ACC112 (cell line): ENCODE results near the gene SKI.

Experiments used
- H2AFZ ChIP-seq: fragments of 200-600 bp; sonication (generic); one replicate; pipeline ENCODE4 v1.6.0; 2017; ENCODE audit warnings: antibody characterized with exemption, low read length; ENCODE audit not compliant: unreplicated experiment
- H3K27ac ChIP-seq: fragments of 200-600 bp; sonication (generic); 2 replicates; pipeline ENCODE4 v1.5.1; 2014; ENCODE audit warnings: low read depth, mild to moderate bottlenecking, antibody characterized with exemption, low read length, moderate library complexity
- H3K27me3 ChIP-seq: fragments of 200-600 bp; sonication (generic); 2 replicates; pipeline ENCODE4 v1.6.1; 2014; ENCODE audit warnings: mild to moderate bottlenecking, antibody characterized with exemption, low read length, moderate library complexity, mixed read lengths; ENCODE audit not compliant: insufficient read depth
- H3K36me3 ChIP-seq: fragments of 200-600 bp; sonication (generic); 2 replicates; pipeline ENCODE4 v1.6.1; 2016; ENCODE audit warnings: mild to moderate bottlenecking, antibody characterized with exemption, low read length, moderate library complexity, mixed read lengths; ENCODE audit not compliant: insufficient read depth
- H3K4me1 ChIP-seq: fragments of 200-600 bp; sonication (generic); one replicate; pipeline ENCODE4 v1.6.1; 2016; ENCODE audit warnings: low read length, mixed read lengths; ENCODE audit not compliant: insufficient read depth, unreplicated experiment, control insufficient read depth
- H3K4me3 ChIP-seq: fragments of 200-600 bp; sonication (generic); 2 replicates; pipeline ENCODE4 v1.5.1; 2014; ENCODE audit warnings: mild to moderate bottlenecking, low read depth, low read length
- H3K79me2 ChIP-seq: fragments of 200-600 bp; sonication (generic); one replicate; pipeline ENCODE4 v1.6.0; 2016; ENCODE audit warnings: low read length; ENCODE audit not compliant: control insufficient read depth, unreplicated experiment, insufficient read depth

Gene SKI

DNA sequence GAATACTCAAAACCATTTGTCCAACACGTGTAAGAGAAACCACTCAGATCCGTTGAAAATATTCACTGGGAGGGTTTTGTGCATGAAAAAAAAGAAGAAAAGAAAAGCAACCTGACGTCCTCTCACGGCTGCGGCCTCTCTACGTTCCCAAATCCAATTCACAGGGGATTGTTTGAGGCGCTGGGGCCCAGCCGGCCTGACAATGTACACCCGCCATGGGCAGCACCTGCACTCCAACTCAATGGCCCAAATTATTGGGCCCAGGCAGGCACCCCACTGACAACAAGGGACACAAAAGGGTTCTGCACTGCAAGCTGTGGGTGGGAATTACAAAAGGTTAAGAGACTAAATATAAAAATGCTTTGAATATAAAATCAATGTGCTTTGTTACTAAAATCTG lies 121.7 kb downstream of the SKI start:
- Histone ChIP-seq H3K27me3 (no peaks in the 10 kb centered on the region), H3K4me1 (no peaks in the 10 kb centered on the region), H3K27ac (no peak overlapping the region), H2AFZ (no peak overlapping the region), H3K79me2 (no peaks in the 10 kb centered on the region), H3K4me3 (no peak overlapping the region), H3K36me3 (no peaks in the 10 kb centered on the region)

DNA sequence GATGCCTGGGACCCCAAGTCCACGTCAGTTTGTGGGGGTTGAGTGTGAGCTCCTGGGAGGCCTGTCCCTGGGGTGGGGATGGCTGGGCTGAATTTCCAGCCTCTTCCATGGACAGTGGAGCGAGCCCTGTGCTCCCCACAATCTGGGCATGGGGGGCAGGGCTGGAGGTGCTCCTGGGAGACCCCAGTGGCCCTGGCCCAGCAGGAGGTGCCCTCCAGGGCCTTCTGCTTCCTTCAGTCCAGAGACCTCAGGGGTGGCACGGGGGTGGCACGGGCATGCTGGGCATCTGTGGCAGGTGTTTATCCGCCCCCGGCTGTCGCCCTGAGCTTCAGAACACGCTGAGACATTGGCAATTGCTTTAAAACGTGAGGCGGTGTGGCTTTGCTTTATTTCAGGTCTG lies 122.4 kb downstream of the SKI start:
- no peak overlapping the region for H3K27ac ChIP-seq
- H3K4me1 ChIP-seq = no peaks in the 10 kb centered on the region
- H3K27me3 ChIP-seq = no peaks in the 10 kb centered on the region
- no peak overlapping the region for H3K4me3 ChIP-seq
- no peaks in the 10 kb centered on the region for H3K79me2 ChIP-seq
- no peak overlapping the region for H2AFZ ChIP-seq
- H3K36me3 ChIP-seq = no peaks in the 10 kb centered on the region

DNA sequence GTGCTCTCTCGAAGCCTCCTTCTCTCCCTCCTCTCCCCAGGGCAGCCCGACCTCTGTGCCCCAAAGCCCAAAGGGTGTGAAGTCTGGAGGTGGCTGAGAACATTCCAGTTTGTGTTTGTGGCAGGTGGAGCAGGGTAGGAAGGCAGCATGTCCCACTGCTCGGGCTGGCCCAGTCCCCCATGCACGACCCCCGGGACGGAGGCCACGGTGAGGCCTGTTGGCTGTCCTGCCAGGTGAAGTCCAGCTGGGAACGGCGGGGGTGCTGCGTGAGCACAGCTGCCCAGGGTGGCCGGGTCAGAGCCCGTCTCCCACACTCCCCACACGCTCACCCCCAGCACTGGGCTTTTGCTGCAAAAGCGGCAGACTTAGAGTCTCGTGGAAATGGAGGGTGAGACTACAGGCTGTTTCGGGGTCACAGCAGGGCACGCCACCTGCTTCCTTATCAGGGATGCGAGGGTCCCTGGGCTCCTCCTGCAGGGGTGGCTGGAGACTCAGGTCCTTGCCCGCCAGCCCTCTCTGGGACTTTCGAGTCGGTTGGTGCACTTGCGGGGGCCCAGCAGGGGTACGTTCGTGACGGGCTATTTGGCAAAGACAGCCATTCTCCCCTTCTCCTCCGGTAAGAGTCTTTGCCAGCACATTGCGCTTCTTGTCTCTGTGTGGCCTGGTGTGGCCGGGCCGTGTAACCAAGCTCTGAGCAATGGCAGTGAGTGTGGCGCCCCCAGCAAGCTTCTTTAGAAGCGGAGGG lies 123.0 kb downstream of the SKI start:
- H3K36me3 ChIP-seq = no peaks in the 10 kb centered on the region
- no peak overlapping the region for H3K27ac ChIP-seq
- H3K27me3 ChIP-seq = no peaks in the 10 kb centered on the region
- no peaks in the 10 kb centered on the region for H3K79me2 ChIP-seq
- H3K4me1 ChIP-seq = no peaks in the 10 kb centered on the region
- no peak overlapping the region for H3K4me3 ChIP-seq
- no peak overlapping the region for H2AFZ ChIP-seq

DNA sequence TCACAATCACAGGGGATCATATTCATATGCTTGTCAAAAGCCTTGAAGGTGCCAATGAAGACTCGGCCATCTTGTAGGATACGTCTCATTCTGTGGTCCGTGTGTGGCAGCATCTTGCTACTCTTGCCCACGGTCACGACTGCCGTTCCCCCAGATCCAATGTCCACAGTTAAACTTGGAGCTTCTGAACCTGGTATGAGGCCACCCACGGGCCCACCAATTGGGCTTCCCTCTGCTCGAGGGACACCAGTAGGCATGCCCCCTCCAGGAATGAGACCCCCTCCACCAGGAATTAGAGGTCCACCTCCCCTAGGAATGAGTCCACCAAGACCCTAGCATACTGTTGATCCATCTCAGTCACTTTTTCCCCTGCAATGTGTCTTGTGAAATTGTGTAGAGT lies 123.6 kb downstream of the SKI start:
- Histone ChIP-seq H3K4me1 (no peaks in the 10 kb centered on the region), H3K27me3 (no peaks in the 10 kb centered on the region), H2AFZ (no peak overlapping the region), H3K36me3 (no peaks in the 10 kb centered on the region), H3K4me3 (no peak overlapping the region), H3K79me2 (no peaks in the 10 kb centered on the region), H3K27ac (no peak overlapping the region)

DNA sequence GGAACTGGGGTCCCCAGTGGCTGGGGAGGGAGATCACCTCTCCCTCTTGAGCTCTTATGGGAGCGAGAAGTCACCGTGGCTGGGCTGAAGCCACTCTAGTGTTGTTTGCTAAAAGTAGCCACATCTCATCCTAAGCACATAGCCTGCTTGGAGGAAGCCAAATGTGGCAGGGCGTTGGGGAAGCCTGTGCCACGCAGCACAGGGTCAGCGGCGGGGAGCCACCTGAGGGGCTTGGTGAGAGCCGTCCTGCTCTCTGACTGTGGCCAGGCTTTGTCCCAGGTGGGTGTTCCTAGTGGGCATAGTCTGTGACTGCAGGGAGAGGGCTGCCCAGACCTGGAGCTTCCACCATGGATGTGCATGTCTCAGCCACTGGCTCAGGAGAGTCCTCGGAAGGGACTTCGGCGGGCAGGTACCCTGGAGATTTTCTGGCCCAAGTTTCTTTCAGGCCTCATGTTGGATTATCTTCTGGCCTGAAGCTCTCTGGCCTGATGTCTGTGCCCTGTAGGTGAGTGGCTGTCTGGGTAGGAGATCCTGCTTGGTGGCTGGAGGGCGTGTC lies 124.3 kb downstream of the SKI start:
- Histone ChIP-seq H3K4me1 (no peaks in the 10 kb centered on the region), H3K79me2 (no peaks in the 10 kb centered on the region), H3K36me3 (no peaks in the 10 kb centered on the region), H3K27ac (no peak overlapping the region), H3K4me3 (no peak overlapping the region), H3K27me3 (no peaks in the 10 kb centered on the region), H2AFZ (no peak overlapping the region)

DNA sequence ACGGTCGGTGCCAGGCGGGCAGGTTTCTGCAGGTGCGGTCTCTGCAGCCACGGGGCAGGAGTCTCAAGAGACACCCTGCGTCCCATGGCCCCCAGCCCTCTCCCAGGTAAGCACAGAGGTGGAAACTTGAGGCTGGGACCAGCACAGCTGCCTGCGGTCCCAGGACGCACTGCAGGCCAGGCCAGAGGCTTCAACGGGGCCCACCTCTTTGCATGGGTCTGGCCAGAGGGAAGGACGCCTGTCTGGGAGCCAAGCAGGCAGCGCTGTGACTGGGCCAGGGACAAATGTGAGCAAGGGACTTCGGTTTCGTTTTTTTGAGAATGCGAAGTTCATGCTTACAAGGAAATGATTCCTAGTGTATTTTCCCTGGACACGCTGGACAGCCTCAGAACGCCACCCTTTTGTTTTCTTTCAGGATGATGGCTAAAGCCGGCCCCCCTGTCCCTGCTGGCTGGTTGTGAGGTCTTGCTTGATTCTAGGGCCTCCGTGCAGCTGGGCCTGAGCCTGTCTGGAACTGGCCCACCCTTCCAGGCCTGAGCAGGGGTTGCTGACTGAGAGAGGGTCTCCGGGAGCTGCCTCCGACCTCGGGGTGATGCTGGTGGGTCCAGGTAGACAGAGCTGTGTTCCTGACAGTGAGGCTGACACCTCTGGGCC lies 124.9 kb downstream of the SKI start:
- no peak overlapping the region for H3K27ac ChIP-seq
- no peaks in the 10 kb centered on the region for H3K27me3 ChIP-seq
- H3K79me2 ChIP-seq = no peaks in the 10 kb centered on the region
- no peaks in the 10 kb centered on the region for H3K36me3 ChIP-seq
- no peak overlapping the region for H3K4me3 ChIP-seq
- H3K4me1 ChIP-seq = no peaks in the 10 kb centered on the region
- no peak overlapping the region for H2AFZ ChIP-seq

DNA sequence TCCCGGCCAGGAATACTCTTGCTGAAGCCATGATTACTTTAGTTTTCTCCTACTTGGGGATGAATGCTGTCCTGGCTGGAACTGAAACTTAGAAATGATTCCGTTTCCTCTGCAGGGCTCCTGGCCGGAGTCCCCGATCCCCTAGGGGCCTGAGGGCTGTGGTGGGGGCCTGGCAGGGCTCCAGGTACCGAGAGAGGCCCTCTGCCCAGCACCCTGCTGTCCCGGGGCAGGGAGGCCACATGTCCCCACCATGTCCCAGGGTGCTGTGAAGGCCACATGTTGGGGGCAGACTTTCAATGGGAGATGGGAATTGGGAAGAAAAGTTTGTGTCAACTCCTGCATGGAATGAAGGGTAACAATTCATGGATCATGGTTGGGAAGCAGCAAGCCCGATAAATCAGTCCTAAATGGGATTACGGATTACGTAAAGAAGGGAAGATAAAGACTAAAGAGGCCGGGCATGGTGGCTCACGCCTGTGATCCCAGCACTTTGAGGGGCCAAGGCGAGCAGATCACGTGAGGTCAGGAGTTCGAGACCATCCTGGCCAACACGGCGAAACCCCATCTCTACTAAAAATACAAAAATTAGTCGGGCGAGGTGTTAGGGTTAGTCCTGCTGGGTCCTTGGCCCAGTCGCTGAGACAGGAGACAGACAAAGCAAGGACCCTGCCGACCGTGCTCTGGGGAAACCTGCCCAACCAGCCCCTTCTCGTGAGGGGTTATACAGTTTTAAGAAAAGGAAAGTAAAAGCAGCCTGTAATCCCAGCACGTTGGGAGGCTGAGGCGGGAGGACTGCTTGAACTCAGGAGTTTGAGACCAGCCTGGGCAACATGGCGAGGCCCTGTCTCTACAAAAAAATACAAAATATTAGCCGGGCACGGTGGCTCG lies 125.7 kb downstream of the SKI start:
- Histone ChIP-seq H3K27me3 (no peaks in the 10 kb centered on the region), H3K4me3 (no peak overlapping the region), H2AFZ (no peak overlapping the region), H3K79me2 (no peaks in the 10 kb centered on the region), H3K27ac (no peak overlapping the region), H3K4me1 (no peaks in the 10 kb centered on the region), H3K36me3 (no peaks in the 10 kb centered on the region)

DNA sequence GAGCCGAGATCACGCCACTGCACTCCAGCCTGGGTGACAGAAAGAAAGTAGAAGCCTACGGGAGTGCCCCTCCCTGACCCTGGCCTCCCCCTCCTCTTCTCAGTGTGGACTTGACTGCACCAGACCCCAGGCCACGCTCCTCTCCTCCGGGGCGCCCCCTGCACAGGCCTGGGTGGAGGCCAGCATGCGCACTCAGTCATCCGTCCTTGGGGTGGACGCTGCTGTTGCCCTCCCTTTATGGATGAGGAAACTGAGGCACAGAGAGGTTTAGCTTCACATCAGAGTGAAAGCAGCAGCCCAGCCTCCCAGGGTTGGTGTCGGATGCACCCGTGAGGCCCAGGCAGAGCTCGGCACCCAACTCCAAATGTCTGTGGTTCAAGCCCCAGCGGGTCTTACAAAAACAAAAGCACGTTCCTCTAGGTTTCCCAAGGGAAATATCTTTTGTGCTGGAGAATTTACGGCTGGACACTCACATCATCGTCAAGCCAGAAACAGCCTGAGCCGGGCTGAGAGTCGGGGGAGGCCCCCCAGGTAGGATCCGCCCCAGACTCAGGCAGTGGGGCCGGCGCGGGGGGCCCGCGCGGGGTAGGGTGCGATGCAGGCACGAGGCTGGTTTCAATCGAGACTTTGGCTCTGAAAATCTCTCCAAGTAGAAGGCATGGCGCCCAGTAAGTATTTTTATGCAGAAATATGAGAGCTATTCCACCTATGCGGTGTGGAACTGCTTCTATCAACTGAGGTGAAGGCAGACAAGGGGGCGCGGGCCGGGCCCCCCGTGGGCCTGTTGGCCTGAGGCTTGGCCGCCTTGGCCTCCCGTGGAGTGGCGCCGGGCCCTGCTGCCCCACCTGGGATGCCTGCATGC lies 126.6 kb downstream of the SKI start:
- Histone ChIP-seq H2AFZ (no peak overlapping the region), H3K4me3 (no peak overlapping the region), H3K79me2 (no peaks in the 10 kb centered on the region), H3K36me3 (no peaks in the 10 kb centered on the region), H3K27ac (no peak overlapping the region), H3K4me1 (no peaks in the 10 kb centered on the region), H3K27me3 (no peaks in the 10 kb centered on the region)

DNA sequence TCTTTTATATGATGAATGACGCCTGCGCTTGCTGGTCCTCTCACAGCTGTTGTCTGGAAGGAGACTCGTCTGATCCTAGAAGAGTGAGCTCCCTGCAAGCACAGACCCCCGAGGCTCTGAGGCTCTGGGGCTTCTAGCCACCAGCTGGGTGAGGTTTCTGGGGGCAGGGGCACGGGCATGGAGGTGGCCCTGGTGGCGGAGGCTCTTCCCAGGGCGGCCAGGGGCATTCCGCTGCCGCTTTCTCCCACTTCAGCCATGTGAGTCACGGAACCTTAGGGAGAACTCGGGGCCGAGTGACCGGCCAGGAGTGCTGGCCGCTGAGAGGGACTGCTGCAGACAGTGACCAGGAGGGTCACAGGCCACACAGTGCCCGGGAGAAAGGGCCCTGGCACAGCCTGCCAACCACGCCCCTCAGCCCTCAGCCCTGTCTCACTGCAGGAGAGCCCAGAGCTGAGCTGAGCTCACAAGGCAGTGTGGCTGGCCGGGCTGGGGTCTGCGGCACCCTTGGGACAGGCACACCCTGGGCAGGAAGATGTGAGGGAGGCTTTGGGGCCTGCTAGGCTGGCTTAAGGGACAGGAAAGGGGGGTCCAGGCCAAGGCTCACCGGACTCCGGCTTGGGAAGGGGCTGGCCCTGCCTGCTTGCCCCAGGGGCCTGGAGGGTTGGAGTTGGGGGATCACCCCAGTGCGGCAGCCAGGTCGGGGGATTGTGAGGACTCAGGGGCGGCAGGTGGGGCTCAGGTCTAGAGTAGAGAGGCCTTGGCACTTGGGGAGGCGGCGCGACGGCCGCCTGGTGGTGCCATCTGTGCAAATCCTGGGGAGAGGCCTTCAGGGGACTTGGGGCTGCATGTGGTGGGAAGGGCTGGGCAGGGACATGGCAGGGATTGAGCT lies 127.5 kb downstream of the SKI start:
- H3K4me3 ChIP-seq = no peak overlapping the region
- H3K27me3 ChIP-seq = no peaks in the 10 kb centered on the region
- no peak overlapping the region for H2AFZ ChIP-seq
- H3K4me1 ChIP-seq = no peaks in the 10 kb centered on the region
- H3K79me2 ChIP-seq = no peaks in the 10 kb centered on the region
- no peak overlapping the region for H3K27ac ChIP-seq
- H3K36me3 ChIP-seq = no peaks in the 10 kb centered on the region
